AG09309 (cell line): Measurements from ENCODE around the gene GRID1.
"Not testable (repeated sequence)": the region's sequence is repeated elsewhere in the genome, so short reads cannot be mapped to it uniquely, and the experiment has no call there.

Experiments used
- DNase-seq: peaks from one replicate; pipeline ENCODE4 v3.0.0-alpha.2; 2010; ENCODE audit warnings: low read depth
- H3K4me3 ChIP-seq: 2 replicates; pipeline ENCODE4 v1.5.1; 2011; ENCODE audit warnings: mild to moderate bottlenecking, low read depth, low read length, moderate library complexity; ENCODE audit not compliant: control insufficient read depth
- CTCF ChIP-seq: IDR thresholded peaks from 2 replicates; pipeline ENCODE4 v1.5.1; 2011; ENCODE audit warnings: mild to moderate bottlenecking, low read depth, low read length, inconsistent platforms; ENCODE audit not compliant: insufficient read depth, control insufficient read depth; ENCODE audit errors: missing control alignments

GRID1 gene

GRCh38 chr10:86391986-86392722 lies 25.6 kb upstream of the GRID1 start:
- DNase-seq, result no peak
- H3K4me3 ChIP-seq, result no peak overlapping the region
- TF ChIP-seq CTCF, result no peak

GRCh38 chr10:86391236-86391840 lies 24.7 kb upstream of the GRID1 start:
- no peak overlapping the region for H3K4me3 ChIP-seq
- DNase-seq, result no peak
- TF ChIP-seq CTCF, result no peak

DNA sequence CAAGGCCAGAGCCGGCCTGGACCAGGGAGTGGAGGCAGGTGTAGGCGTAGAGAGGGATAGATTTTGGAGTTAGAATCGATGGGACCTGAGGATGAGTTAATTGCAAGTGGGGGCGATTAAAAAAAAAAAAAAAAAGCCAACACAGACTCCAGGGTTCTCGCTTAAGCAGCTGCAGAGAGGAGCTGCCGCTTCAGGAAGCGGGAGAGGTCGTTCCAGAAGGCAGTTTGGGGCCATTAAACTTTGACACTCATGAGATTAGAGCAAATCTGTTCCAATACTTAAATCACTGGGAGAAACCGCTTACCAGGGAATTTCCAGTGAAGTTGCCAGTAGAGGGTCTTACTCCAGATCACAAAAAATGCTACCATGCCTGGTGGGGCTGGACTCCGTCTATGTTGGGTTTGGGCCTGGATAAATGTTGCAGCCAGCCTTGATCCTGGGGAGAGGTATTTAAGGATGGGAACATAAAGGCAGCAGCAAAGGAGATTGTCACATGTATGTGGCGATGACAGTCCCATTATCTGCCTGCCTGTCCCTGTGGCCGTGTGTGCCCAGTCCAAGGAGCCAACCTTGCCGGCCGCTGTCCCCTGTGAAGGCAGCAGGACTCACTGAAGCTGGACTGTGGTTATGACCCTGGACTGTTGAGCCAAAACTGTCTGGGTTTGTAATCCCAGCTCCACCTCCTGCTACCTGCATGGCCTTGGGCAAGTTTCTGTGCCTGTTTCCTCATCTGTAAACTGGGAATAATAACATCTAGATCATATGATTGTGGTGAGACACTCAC lies 23.9 kb upstream of the GRID1 start:
- H3K4me3 ChIP-seq, result no peak overlapping the region
- TF ChIP-seq CTCF, result no peak
- no peak for DNase-seq

GRCh38 chr10:86389441-86390193 lies 23.0 kb upstream of the GRID1 start:
- DNase-seq, result no peak
- no peak for TF ChIP-seq CTCF
- H3K4me3 ChIP-seq, result no peak overlapping the region

GRCh38 chr10:86389109-86389440 lies 22.5 kb upstream of the GRID1 start:
- DNase-seq, H3K4me3 ChIP-seq: not testable (repeated sequence)

DNA sequence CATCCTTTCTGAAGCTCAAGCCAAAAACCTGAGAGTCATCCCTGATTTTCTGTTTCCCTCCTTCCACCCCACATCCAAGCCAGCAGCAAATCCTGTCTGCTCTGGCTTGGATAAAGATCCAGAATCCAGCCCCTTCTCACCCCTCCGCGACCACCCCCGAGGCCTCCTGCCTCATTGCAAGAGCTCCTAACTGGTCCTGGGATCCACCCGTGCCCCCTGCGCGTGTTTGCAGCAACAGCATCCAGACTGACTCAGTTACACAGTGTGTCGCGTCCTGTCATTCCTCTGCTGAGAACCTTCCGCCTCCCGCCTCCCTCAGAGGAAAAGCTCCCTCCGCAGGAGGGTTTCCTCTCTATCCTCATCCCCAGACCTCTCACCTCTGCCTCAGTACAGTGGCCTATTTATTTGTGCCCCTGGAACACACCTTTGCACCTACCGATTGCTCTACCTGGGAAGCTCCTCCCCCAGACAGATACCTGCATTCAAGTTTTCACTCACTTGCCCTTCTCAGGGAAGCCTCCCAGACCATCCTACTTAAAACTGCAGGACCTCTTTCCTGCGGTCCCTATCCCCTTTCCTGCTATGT lies 21.6 kb upstream of the GRID1 start:
- TF ChIP-seq CTCF, result no peak
- no peak for DNase-seq
- no peak overlapping the region for H3K4me3 ChIP-seq
